Measurements from ENCODE around the gene DGKI.

DNA sequence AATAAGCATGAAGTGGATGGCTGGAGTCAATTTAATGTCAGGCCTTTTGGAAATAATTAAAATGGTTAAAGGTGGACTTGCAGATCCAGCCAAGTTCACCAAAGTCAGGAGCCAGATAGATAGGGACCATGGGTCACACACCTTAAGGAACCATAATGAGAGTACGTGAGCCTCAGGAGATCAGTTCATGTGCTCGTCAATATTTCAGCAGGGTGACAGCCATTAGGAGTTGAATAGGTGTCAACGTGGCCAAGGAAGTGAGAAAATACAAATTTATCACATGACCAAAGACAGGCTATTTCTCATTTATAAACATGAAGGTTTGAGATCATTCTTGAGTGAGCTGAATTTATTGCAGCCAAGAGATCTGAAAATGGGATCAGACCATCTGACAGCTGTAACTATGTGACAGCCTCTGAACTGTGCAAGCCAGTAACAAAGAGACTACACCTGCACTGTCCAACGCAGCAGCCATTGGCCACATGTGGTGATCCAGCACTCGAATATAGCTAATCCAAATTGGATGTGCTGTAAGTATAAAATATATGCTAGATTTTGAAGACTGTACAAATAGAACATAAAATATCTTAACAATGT, 253.6 kb downstream of the DGKI start:
- TF ChIP-seq, protein P1, sequence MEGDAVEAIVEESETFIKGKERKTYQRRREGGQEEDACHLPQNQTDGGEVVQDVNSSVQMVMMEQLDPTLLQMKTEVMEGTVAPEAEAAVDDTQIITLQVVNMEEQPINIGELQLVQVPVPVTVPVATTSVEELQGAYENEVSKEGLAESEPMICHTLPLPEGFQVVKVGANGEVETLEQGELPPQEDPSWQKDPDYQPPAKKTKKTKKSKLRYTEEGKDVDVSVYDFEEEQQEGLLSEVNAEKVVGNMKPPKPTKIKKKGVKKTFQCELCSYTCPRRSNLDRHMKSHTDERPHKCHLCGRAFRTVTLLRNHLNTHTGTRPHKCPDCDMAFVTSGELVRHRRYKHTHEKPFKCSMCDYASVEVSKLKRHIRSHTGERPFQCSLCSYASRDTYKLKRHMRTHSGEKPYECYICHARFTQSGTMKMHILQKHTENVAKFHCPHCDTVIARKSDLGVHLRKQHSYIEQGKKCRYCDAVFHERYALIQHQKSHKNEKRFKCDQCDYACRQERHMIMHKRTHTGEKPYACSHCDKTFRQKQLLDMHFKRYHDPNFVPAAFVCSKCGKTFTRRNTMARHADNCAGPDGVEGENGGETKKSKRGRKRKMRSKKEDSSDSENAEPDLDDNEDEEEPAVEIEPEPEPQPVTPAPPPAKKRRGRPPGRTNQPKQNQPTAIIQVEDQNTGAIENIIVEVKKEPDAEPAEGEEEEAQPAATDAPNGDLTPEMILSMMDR (IDR thresholded peaks at IDR 0.05), result no peak
- TF ChIP-seq POLR2A (IDR thresholded peaks at IDR 0.05), result no peak
